ENCODE results near the gene PHF19. TPM values are rescaled to one million over a fixed set of nuclear protein-coding genes. Genes with fewer than 3 reads are reported as not detected.

The PHF19 gene
- total RNA-seq, 1 donor from 2014 or later = 19.0 TPM

DNA sequence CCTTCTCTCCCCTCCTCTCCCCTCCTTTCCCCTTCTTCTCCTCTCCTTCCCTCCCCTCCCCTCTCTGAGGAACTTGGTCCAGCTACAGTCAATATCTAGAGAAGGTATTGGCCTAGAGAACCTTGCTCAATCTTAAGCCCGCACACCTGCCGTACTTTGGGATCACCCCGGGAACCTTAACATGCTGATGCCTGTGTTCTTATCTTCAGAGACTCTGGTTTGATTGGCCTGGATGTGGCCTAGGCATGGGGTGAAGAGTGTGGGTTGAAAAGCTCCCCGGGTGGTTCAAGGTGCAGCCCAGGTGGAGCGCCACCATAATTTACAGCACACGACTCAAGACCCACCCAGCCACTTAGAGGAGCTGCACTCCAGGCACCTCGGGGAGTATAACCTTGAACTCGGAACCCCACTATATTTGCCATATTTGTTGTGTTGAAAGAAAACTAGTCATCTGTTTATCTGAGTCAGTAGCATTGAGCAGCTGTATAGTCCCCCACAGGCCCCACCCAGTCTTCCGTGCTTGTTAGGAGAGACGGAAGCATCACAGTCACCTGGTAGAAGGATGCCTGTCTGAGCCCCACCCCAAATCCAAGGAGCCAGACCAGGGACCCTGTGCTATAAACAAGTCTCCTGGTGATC lies 14.4 kb upstream of the PHF19 start:
- Histone ChIP-seq H3K4me1 (peaks cover 33% of the 10 kb centered on the region), H3K9me3 (no peaks in the 10 kb centered on the region), H3K4me3 (no peak overlapping the region), H3K27ac (peak overlapping the region; percentile 66), H3K36me3 (no peaks in the 10 kb centered on the region), H3K27me3 (no peaks in the 10 kb centered on the region)
- ATAC-seq = no peak
- TF ChIP-seq, protein P1, sequence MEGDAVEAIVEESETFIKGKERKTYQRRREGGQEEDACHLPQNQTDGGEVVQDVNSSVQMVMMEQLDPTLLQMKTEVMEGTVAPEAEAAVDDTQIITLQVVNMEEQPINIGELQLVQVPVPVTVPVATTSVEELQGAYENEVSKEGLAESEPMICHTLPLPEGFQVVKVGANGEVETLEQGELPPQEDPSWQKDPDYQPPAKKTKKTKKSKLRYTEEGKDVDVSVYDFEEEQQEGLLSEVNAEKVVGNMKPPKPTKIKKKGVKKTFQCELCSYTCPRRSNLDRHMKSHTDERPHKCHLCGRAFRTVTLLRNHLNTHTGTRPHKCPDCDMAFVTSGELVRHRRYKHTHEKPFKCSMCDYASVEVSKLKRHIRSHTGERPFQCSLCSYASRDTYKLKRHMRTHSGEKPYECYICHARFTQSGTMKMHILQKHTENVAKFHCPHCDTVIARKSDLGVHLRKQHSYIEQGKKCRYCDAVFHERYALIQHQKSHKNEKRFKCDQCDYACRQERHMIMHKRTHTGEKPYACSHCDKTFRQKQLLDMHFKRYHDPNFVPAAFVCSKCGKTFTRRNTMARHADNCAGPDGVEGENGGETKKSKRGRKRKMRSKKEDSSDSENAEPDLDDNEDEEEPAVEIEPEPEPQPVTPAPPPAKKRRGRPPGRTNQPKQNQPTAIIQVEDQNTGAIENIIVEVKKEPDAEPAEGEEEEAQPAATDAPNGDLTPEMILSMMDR (IDR thresholded peaks at IDR 0.05) = no peak
- intact Hi-C loops (cut with DNase I) = no loop called here
- DNase-seq = no peak

DNA sequence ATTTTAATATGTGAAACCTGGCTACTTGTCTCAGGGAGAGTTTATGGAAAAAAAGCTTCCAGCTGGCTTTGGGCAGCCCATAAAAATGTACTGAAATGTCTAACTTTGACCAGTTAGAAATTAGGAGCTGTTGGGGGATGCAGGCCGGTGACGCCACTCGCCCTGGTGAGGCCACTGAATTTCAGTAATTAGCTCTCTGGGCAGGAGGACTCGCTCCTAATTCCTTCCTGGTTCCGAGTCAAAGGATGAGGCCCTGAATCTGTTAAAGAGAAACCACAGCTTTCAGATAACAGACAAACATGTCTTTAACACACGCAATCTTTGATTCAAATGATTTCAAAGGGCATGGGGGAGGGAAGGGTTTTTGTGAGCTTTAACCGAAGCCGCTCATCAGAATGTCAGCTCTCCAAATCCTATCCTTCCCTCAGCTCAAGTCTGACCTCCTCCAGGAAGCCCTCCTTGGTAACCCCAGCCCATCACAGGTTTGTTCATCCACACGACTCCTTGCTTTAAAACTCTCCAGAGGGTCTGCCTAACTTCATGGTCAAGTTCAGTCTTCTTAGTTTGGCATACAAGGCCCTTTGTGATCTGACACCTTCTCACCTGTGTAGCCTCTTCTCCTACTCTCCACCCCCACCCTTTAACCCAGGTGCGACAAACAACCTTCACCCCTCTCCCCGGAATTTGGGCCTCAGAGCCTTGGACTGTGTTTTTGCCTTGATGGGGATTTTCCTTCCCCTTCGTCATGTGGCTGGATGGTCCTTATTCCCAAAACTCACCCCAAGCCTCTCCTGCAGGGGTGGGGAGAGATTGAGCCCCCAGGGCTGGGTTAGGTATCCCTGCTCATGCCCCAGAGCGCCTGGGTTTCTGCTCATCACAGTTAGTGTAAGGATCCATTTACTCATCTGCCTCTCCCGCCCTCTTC lies 13.6 kb upstream of the PHF19 start:
- no peak for DNase-seq
- H3K36me3 ChIP-seq = no peaks in the 10 kb centered on the region
- H3K27me3 ChIP-seq = no peaks in the 10 kb centered on the region
- peak overlapping the region; percentile 66 for H3K27ac ChIP-seq
- no peaks in the 10 kb centered on the region for H3K9me3 ChIP-seq
- H3K4me1 ChIP-seq = peaks cover 41% of the 10 kb centered on the region
- TF ChIP-seq, protein P1 (IDR thresholded peaks at IDR 0.05) = no peak
- intact Hi-C loops (cut with DNase I) = no loop called here
- no peak overlapping the region for H3K4me3 ChIP-seq
- peak; percentile 5 for ATAC-seq

GRCh38 chr9:120889606-120890271 lies 12.8 kb upstream of the PHF19 start:
- H3K9me3 ChIP-seq = no peaks in the 10 kb centered on the region
- ATAC-seq (no peak), DNase-seq (no peak)
- H3K4me3 ChIP-seq = no peak overlapping the region
- TF ChIP-seq, protein P1 (IDR thresholded peaks at IDR 0.05) = no peak
- intact Hi-C loops (cut with DNase I) = no loop called here
- H3K4me1 ChIP-seq = peaks cover 41% of the 10 kb centered on the region
- H3K27me3 ChIP-seq = no peaks in the 10 kb centered on the region
- H3K36me3 ChIP-seq = no peaks in the 10 kb centered on the region
- peak overlapping the region; percentile 66 for H3K27ac ChIP-seq

- no peak overlapping the region for H3K27ac ChIP-seq
- H3K4me1 ChIP-seq = peaks cover 29% of the 10 kb centered on the region
- TF ChIP-seq, protein P1 (IDR thresholded peaks at IDR 0.05) = no peak
- ATAC-seq (no peak), DNase-seq (no peak)
- intact Hi-C loops (cut with DNase I) = no loop called here
- H3K4me3 ChIP-seq = no peak overlapping the region
- no peaks in the 10 kb centered on the region for H3K27me3 ChIP-seq
- H3K9me3 ChIP-seq = no peaks in the 10 kb centered on the region
- H3K36me3 ChIP-seq = no peaks in the 10 kb centered on the region
Observed at GRCh38 chr9:120888626-120889025, 11.6 kb upstream of the PHF19 start.

- ATAC-seq (peak; percentile 46), DNase-seq (no peak)
Observed at GRCh38 chr9:120886490-120886967, 9.5 kb upstream of the PHF19 start.

More at GRCh38 chr9:120886490-120886967, 9.5 kb upstream of the PHF19 start:
- intact Hi-C loops (cut with DNase I) = no loop called here
- no peaks in the 10 kb centered on the region for H3K36me3 ChIP-seq
- no peaks in the 10 kb centered on the region for H3K9me3 ChIP-seq
- TF ChIP-seq, protein P1 (IDR thresholded peaks at IDR 0.05) = no peak
- H3K4me1 ChIP-seq = peaks cover 17% of the 10 kb centered on the region
- H3K27ac ChIP-seq = no peak overlapping the region
- H3K4me3 ChIP-seq = no peak overlapping the region
- no peaks in the 10 kb centered on the region for H3K27me3 ChIP-seq
